GM21360 (cell line): ENCODE results near the gene MDP1.

Experiments
- ATAC-seq: cut with Tn5 transposase; IDR thresholded peaks from one replicate; pipeline ENCODE4 v1.9.1; 2021; ENCODE audit warnings: mild to moderate bottlenecking, moderate library complexity; ENCODE audit not compliant: unreplicated experiment

The MDP1 gene

GRCh38 chr14:24182110-24182882, 33.6 kb downstream of the MDP1 start:
- ATAC-seq: no peak

GRCh38 chr14:24181371-24182077, 34.3 kb downstream of the MDP1 start:
- ATAC-seq: no peak

GRCh38 chr14:24179961-24180796, 35.7 kb downstream of the MDP1 start:
- no peak for ATAC-seq

GRCh38 chr14:24179294-24179960, 36.4 kb downstream of the MDP1 start:
- no peak for ATAC-seq

- ATAC-seq: no peak
Measured at GRCh38 chr14:24178399-24179178, 37.3 kb downstream of the MDP1 start.

GRCh38 chr14:24177891-24178290, 38.0 kb downstream of the MDP1 start:
- no peak for ATAC-seq

- ATAC-seq: no peak
Measured at GRCh38 chr14:24177041-24177825, 38.6 kb downstream of the MDP1 start.

DNA sequence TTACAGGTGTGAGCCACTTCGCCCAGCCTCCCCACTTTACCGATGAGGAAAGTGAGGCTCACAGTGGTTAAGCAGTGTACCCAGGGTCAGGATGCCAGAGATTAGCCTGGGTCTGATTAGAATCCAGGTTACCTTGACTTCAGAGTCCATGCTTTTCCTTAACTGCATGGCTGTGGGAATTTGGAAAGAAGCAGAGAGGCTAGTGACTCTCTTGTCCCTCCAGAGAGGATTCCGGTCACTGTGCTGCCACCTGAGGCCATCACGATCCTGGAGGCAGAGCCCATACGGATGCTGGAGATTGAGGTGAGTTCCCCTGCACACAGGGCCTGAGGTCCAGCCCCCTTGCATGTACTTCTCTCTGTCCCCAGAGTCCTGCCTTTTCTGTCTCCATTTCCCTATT, 39.3 kb downstream of the MDP1 start:
- ATAC-seq: no peak

DNA sequence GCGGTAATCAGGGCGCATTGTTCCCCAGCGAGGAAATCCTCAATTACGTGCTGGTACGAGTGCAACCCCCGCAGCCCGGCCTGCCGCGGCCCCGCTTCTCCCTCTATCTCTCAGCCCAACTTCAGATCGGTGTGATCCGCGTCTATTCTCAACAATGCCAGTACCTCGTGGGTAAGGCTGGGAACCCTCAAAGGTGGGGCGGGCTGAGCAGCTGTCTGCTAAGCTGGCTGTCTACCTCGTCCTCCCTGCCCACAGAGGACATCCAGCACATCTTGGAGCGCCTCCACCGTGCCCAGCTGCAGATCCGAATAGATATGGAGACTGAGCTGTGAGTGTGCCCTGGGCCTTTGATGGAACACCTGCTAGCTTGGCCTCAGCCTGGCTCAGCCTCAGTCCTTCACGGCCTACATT, 43.0 kb downstream of the MDP1 start:
- no peak for ATAC-seq

- ATAC-seq: no peak
Measured at GRCh38 chr14:24172261-24172860, 43.5 kb downstream of the MDP1 start.

- peak; percentile 70 for ATAC-seq
Measured at GRCh38 chr14:24171422-24172260, 44.2 kb downstream of the MDP1 start, which contains the start of gene REC8. Gene REC8, plus strand, starts transcription at chr14:24172080. Its CDS starts 473 bp downstream, at chr14:24172553.

DNA sequence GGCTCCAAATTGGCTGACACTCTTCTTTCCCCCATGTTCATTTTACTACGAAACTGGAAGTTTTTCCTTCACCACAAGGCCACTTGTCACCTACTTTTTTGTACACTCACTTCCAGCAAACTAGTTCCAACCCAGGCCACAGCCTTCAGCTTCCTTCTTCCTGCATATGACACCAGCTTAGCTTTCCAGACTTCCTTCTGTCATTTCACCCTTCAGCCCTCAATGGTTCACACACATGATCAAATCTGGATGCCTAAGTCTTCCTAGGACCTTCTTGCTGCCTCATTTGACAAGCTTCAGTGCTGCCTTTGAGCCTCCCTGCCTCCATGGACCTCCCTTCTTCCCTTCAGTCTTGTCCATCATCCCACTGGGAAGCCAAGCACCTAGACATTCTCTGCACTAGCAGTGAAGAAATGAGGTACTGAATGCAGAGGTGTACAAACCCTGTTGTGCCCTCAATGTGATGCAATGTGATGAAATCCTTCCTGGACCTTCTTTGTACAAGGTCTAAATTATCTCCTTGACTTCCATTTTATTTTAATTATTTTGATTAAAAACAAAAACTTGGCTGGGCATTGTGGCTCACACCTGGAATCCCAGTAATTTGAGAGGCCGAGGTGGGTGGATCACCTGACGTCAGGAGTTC, 48.3 kb downstream of the MDP1 start:
- ATAC-seq: no peak

DNA sequence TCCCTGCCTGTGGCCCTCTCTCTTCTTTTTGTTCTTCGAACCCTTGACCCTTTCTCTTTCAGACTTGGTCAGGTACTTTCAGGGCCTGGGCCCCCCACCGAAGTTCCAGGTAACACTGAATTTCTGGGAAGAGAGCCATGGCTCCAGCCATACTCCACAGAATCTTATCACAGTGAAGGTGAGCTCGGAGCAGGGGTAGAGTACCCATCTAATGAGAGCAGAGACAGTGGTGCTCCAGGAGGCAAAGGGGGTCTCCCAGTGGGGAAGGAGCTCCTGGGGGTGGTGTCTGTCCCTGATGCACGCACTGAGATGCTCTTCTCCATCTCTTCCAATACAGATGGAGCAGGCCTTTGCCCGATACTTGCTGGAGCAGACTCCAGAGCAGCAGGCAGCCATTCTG, 50.1 kb downstream of the MDP1 start:
- ATAC-seq: no peak

- ATAC-seq: no peak
Measured at GRCh38 chr14:24164518-24164991, 51.3 kb downstream of the MDP1 start.
